Measurements from ENCODE around the gene SLC39A11. TPM values are rescaled to one million over a fixed set of nuclear protein-coding genes. Genes with fewer than 3 reads are reported as not detected.

The SLC39A11 gene
- total RNA-seq, 1 experiment from 2014 or later: 15.2 TPM

DNA sequence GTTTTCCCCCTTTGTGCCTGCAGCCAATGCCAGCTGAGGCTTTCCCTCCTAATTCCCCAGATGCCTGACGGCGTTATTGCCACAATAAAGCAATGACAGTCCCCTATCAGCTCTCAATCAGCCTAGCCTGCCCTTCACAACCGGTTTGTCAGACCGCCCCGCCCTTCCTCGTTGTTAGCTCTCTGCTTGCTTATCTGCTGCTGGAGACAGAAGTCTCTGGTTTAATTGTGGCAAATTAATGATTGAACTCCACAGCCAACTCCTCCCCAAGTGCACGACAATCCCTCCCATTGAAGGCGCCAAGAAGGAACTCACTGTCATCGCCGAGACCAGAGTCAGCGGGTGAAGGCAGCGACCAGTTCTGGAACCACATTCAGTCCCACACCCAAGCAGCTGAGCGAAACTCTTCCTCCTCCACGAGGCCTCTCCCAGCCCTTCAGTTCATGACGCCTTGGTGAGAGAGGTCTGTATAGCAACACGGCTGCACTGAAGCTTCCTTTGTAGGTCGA, 474.4 kb downstream of the SLC39A11 start:
- no peak overlapping the region for H3K56ac ChIP-seq (ENCODE audit: insufficient read length, low read depth, low read length)
- WGBS (ENCODE audit: extremely low coverage, insufficient read length, low lambda C conversion rate): no CpG with 5 or more reads among the region's 17 CpGs
- Mint-ChIP-seq H3K27me3 (ENCODE audit: low read depth) (peaks cover 40% of the 10 kb centered on the region), H3K36me3 (ENCODE audit: insufficient read depth in 1 of 3, low read depth in 3 of 3) (no peaks in the 10 kb centered on the region), H3K4me1 (peaks cover 28 to 43% of the 10 kb centered on the region in 2 experiments), H3K27ac (no peak overlapping the region; a peak in 1 of 7 replicates), H3K4me3 (no peak overlapping the region), H3K9me3 (no peaks in the 10 kb centered on the region)
- no peak overlapping the region for H3K4me2 ChIP-seq (ENCODE audit: insufficient read depth, insufficient read length, low read length)
- H3K23me2 ChIP-seq (ENCODE audit: insufficient read length, low read depth, low read length, poor library complexity, severe bottlenecking): no peaks in the 10 kb centered on the region
- no peak overlapping the region for H4K5ac ChIP-seq (ENCODE audit: insufficient read length, low read depth, low read length)
- no peak overlapping the region for H3K14ac ChIP-seq (ENCODE audit: insufficient read depth, low read length)
- H3K79me1 ChIP-seq (ENCODE audit: insufficient read depth, low read depth, low read length, poor library complexity, severe bottlenecking): no peaks in the 10 kb centered on the region
- no peak overlapping the region for H3K23ac ChIP-seq (ENCODE audit: insufficient read length, low read depth, low read length)
- H4K91ac ChIP-seq (ENCODE audit: insufficient read length, low read depth, low read length): no peak overlapping the region
- no peak overlapping the region for H3K18ac ChIP-seq (ENCODE audit: insufficient read length, low read depth, low read length)
- H2BK120ac ChIP-seq (ENCODE audit: low read depth, low read length, poor library complexity, severe bottlenecking): no peak overlapping the region
- DNase-seq: no peak
- H3T11ph ChIP-seq (ENCODE audit: low read length): no peak overlapping the region
- no peak overlapping the region for H3K27ac ChIP-seq (ENCODE audit: insufficient read length, low read depth, low read length)
- H4K8ac ChIP-seq (replicated peaks; ENCODE audit: insufficient read length, low read depth, low read length): no peak overlapping the region
- H2AK5ac ChIP-seq (ENCODE audit: insufficient read length, low read length): no peak overlapping the region
- no peaks in the 10 kb centered on the region for H3K79me2 ChIP-seq (ENCODE audit: insufficient read depth, low read length)
- no peak overlapping the region for H2BK20ac ChIP-seq (ENCODE audit: low read depth, low read length, poor library complexity, severe bottlenecking)
- no peak overlapping the region for H2BK12ac ChIP-seq (ENCODE audit: insufficient read length, low read depth, low read length)
- no peaks in the 10 kb centered on the region for H3K9me3 ChIP-seq (ENCODE audit: control insufficient read depth, low read depth, low read length)
- no peak overlapping the region for H2BK5ac ChIP-seq (ENCODE audit: insufficient read length, low read length)
- no peak overlapping the region for H2BK15ac ChIP-seq (ENCODE audit: low read depth, low read length)
- no peak overlapping the region for H3K9ac ChIP-seq (ENCODE audit: extremely low read depth, insufficient read length, low read length)
- H4K20me1 ChIP-seq (ENCODE audit: control insufficient read depth, insufficient read depth, insufficient read length): no peaks in the 10 kb centered on the region
- TF ChIP-seq, protein P1, sequence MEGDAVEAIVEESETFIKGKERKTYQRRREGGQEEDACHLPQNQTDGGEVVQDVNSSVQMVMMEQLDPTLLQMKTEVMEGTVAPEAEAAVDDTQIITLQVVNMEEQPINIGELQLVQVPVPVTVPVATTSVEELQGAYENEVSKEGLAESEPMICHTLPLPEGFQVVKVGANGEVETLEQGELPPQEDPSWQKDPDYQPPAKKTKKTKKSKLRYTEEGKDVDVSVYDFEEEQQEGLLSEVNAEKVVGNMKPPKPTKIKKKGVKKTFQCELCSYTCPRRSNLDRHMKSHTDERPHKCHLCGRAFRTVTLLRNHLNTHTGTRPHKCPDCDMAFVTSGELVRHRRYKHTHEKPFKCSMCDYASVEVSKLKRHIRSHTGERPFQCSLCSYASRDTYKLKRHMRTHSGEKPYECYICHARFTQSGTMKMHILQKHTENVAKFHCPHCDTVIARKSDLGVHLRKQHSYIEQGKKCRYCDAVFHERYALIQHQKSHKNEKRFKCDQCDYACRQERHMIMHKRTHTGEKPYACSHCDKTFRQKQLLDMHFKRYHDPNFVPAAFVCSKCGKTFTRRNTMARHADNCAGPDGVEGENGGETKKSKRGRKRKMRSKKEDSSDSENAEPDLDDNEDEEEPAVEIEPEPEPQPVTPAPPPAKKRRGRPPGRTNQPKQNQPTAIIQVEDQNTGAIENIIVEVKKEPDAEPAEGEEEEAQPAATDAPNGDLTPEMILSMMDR (conservative IDR thresholded peaks at IDR 0.05): no peak
- no peak overlapping the region for H3K4ac ChIP-seq (ENCODE audit: low read depth, low read length)
- 0 out of 2 replicates have a peak, but pooled peaks cover 5% of the 10 kb centered on the region for H3K4me1 ChIP-seq (ENCODE audit: insufficient read depth, low read length)
- no peak overlapping the region for H2AFZ ChIP-seq (ENCODE audit: low read length)
- no peaks in the 10 kb centered on the region for H3K27me3 ChIP-seq (ENCODE audit: insufficient read depth, low read length)
